GM20000 (cell line): ENCODE measurements around the gene SLC25A10.

Experiments
- DNase-seq: peaks from one replicate; pipeline ENCODE4 v3.0.0; 2012; ENCODE audit warnings: low spot score
- CTCF ChIP-seq: IDR thresholded peaks from 2 replicates; pipeline ENCODE4 v1.5.1; 2012; ENCODE audit warnings: mild to moderate bottlenecking, control low read depth; ENCODE audit errors: extremely low read depth, missing control alignments

The SLC25A10 gene

GRCh38 chr17:81683208-81683583 lies 28.9 kb upstream of the SLC25A10 start:
- no peak for TF ChIP-seq CTCF
- no peak for DNase-seq

- peak; percentile 100 for DNase-seq
- no peak for TF ChIP-seq CTCF
Observed at GRCh38 chr17:81683584-81684441, 28.3 kb upstream of the SLC25A10 start, which contains the start of the genes ARL16 and HGS. Gene ARL16 (minus strand): TSS chr17:81683797. CDS start chr17:81683753, 44 bp downstream. Gene HGS (plus strand): TSS chr17:81684011. CDS start chr17:81684067, 56 bp downstream.

- peak; percentile 36 for DNase-seq
- TF ChIP-seq CTCF, result no peak
Observed at GRCh38 chr17:81684442-81684911, 27.6 kb upstream of the SLC25A10 start.

- no peak for DNase-seq
- TF ChIP-seq CTCF, result no peak
Observed at GRCh38 chr17:81685108-81685507, 27.0 kb upstream of the SLC25A10 start.

- no peak for TF ChIP-seq CTCF
- no peak for DNase-seq
Observed at GRCh38 chr17:81686614-81687013, 25.5 kb upstream of the SLC25A10 start.

- no peak for TF ChIP-seq CTCF
- no peak for DNase-seq
Observed at GRCh38 chr17:81687770-81688541, 24.1 kb upstream of the SLC25A10 start.

- no peak for TF ChIP-seq CTCF
- no peak for DNase-seq
Observed at GRCh38 chr17:81688616-81689015, 23.5 kb upstream of the SLC25A10 start.
